ENCODE measurements around the gene PTPRM. TPM values are rescaled to one million over a fixed set of nuclear protein-coding genes. Genes with fewer than 3 reads are reported as not detected.

Gene PTPRM
- total and polyA plus RNA-seq, 2 of the 4 experiments (the other 2 are of a cell fraction), result 28.3 to 51.2 TPM

GRCh38 chr18:8133032-8133431 lies 565.9 kb downstream of the PTPRM start:
- Histone ChIP-seq H3K4me2 (ENCODE audit: low read depth, low read length) (no peak overlapping the region), H3K79me1 (ENCODE audit: low read depth in 1 of 2, low read length in 2 of 2) (no peaks in the 10 kb centered on the region), H2BK15ac (ENCODE audit: low read depth, low read length) (no peak overlapping the region), H2BK5ac (ENCODE audit: low read depth, low read length, poor library complexity, severe bottlenecking) (no peak overlapping the region), H3K4me1 (ENCODE audit: control insufficient read depth, insufficient read depth, low read length) (no peaks in the 10 kb centered on the region), H3K9me1 (ENCODE audit: insufficient read depth, low read length) (no peaks in the 10 kb centered on the region), H3K18ac (ENCODE audit: low read depth, low read length) (no peak overlapping the region), H3K4me3 (ENCODE audit: insufficient read depth, low read depth, low read length) (no peak overlapping the region), H3K14ac (replicated peaks; ENCODE audit: low read depth, low read length) (no peak overlapping the region), H4K91ac (ENCODE audit: insufficient read depth, low read depth, low read length) (no peak overlapping the region), H4K5ac (ENCODE audit: low read depth, low read length) (no peak overlapping the region), H3K27ac (ENCODE audit: insufficient read depth, low read length) (no peak overlapping the region), H2AFZ (replicated peaks; ENCODE audit: low read length, poor library complexity) (no peak overlapping the region), H2BK20ac (ENCODE audit: low read depth, low read length) (no peak overlapping the region), H4K8ac (ENCODE audit: low read depth in 2 of 2, low read length in 2 of 2) (no peak overlapping the region), H3K36me3 (ENCODE audit: control insufficient read depth, insufficient read depth, low read length) (no peaks in the 10 kb centered on the region), H3K56ac (ENCODE audit: extremely low read depth, insufficient read depth, low read length) (no peak overlapping the region), H3K4ac (ENCODE audit: low read depth, low read length) (no peak overlapping the region), H4K20me1 (ENCODE audit: insufficient read depth, low read length) (no peaks in the 10 kb centered on the region), H3K23ac (ENCODE audit: low read depth, low read length) (no peak overlapping the region), H3K9me3 (ENCODE audit: control insufficient read depth, insufficient read depth, low read length) (peaks cover 2% of the 10 kb centered on the region; the same call in 1 of the 2 replicates), H3K9ac (ENCODE audit: low read depth, low read length) (no peak overlapping the region), H2AK5ac (ENCODE audit: low read depth, low read length) (no peak overlapping the region), H2AK9ac (replicated peaks; ENCODE audit: low read depth, low read length, poor library complexity) (no peak overlapping the region), H3K27me3 (ENCODE audit: control insufficient read depth, insufficient read depth, low read length) (no peaks in the 10 kb centered on the region), H2BK120ac (ENCODE audit: low read depth, low read length) (no peak overlapping the region)
- TF ChIP-seq FOS (IDR thresholded peaks at IDR 0.05; ENCODE audit: low read depth, low read length), result no peak
- no peak for TF ChIP-seq POLR2A (IDR thresholded peaks at IDR 0.05; ENCODE audit: low read depth, low read length)
- no peak for TF ChIP-seq RFX5 (IDR thresholded peaks at IDR 0.05; ENCODE audit: low read depth, low read length)
- TF ChIP-seq MAFK (IDR thresholded peaks at IDR 0.05; ENCODE audit: low read depth, low read length), result no peak
- TF ChIP-seq CEBPB (IDR thresholded peaks at IDR 0.05; ENCODE audit: low read depth, low read length), result no peak
- no peak for TF ChIP-seq SMC3 (IDR thresholded peaks at IDR 0.05; ENCODE audit: low read depth, low read length)
- no peak for TF ChIP-seq MXI1 (IDR thresholded peaks at IDR 0.05; ENCODE audit: borderline replicate concordance, low read depth, low read length)
- TF ChIP-seq CTCF (conservative IDR thresholded peaks at IDR 0.05; ENCODE audit: low read depth, low read length), result no peak
- TF ChIP-seq RCOR1 (IDR thresholded peaks at IDR 0.05; ENCODE audit: insufficient replicate concordance, low read length), result no peak
- no peak for TF ChIP-seq NFE2L2 (IDR thresholded peaks at IDR 0.05; ENCODE audit: low read depth, low read length)
- TF ChIP-seq RAD21 (IDR thresholded peaks at IDR 0.05; ENCODE audit: low read length), result no peak
- TF ChIP-seq, protein P1, sequence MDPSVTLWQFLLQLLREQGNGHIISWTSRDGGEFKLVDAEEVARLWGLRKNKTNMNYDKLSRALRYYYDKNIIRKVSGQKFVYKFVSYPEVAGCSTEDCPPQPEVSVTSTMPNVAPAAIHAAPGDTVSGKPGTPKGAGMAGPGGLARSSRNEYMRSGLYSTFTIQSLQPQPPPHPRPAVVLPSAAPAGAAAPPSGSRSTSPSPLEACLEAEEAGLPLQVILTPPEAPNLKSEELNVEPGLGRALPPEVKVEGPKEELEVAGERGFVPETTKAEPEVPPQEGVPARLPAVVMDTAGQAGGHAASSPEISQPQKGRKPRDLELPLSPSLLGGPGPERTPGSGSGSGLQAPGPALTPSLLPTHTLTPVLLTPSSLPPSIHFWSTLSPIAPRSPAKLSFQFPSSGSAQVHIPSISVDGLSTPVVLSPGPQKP (IDR thresholded peaks at IDR 0.05; ENCODE audit: borderline replicate concordance, low read depth, low read length), result no peak
- TF ChIP-seq BHLHE40 (IDR thresholded peaks at IDR 0.05; ENCODE audit: low read depth, low read length), result no peak
- TF ChIP-seq USF2 (IDR thresholded peaks at IDR 0.05; ENCODE audit: low read depth, low read length), result no peak
- no peak for TF ChIP-seq MAZ (IDR thresholded peaks at IDR 0.05; ENCODE audit: borderline replicate concordance, low read depth, low read length)
- no peak for TF ChIP-seq CHD1 (IDR thresholded peaks at IDR 0.05; ENCODE audit: low read depth, low read length)
- BruUV-seq (replicated peaks), result no TSS peak
- dilution Hi-C loops (cut with HindIII; ENCODE audit: low sequenced_read_pairs, unreplicated experiment), result no loop called here
- no peak for ATAC-seq (ENCODE audit: low read depth)
- ChIA-PET POLR2A (ENCODE audit: unreplicated experiment) (no interaction called here), CTCF (no interaction called here)
- DNase-seq, result no peak
- in situ Hi-C loops (cut with MboI; ENCODE audit: low sequenced_read_pairs), result no loop called here
- intact Hi-C loops (cut with micrococcal nuclease), result no loop called here
